Mesenchymal stem cell (in vitro differentiated cells and primary cell): ENCODE measurements around the gene N4BP3.

ENCODE experiments used
- DNase-seq: peaks from one replicate; pipeline ENCODE4 v3.0.0-alpha.2; 2013
- H2AFZ ChIP-seq: one replicate; pipeline ENCODE4 v1.6.1; 2013; ENCODE audit warnings: low read depth, mild to moderate bottlenecking, control low read depth, inconsistent platforms, low read length, moderate library complexity
- H2AK5ac ChIP-seq: 2 replicates; pipeline ENCODE4 v1.6.1; 2013; ENCODE audit warnings: low read length, moderate library complexity, mild to moderate bottlenecking, inconsistent platforms; ENCODE audit not compliant: severe bottlenecking
- H2BK120ac ChIP-seq: one replicate; pipeline ENCODE4 v1.6.1; 2013; ENCODE audit warnings: low read depth, mild to moderate bottlenecking, inconsistent platforms, low read length, moderate library complexity
- H2BK12ac ChIP-seq, 2 experiments: one replicate each; pipeline ENCODE4 v1.6.1; 2013; ENCODE audit warnings: inconsistent platforms in 2 of 2, low read length in 2 of 2, mild to moderate bottlenecking in 2 of 2, moderate library complexity in 2 of 2, control low read depth in 1 of 2
- H2BK15ac ChIP-seq: one replicate; pipeline ENCODE4 v1.6.1; 2013; ENCODE audit warnings: mild to moderate bottlenecking, low read depth, inconsistent platforms; ENCODE audit not compliant: poor library complexity, severe bottlenecking
- H2BK5ac ChIP-seq: 2 replicates; pipeline ENCODE4 v1.6.1; 2013; ENCODE audit warnings: low read depth, mild to moderate bottlenecking, low read length, control low read depth, inconsistent platforms; ENCODE audit not compliant: poor library complexity, severe bottlenecking
- H3K14ac ChIP-seq, 2 experiments: one replicate each; pipeline ENCODE4 v1.6.1; 2013; ENCODE audit warnings: inconsistent platforms in 2 of 2, low read length in 2 of 2, control low read depth in 1 of 2, mild to moderate bottlenecking in 1 of 2, moderate library complexity in 1 of 2
- H3K18ac ChIP-seq, 2 experiments: one replicate each; pipeline ENCODE4 v1.6.1; 2013; ENCODE audit warnings: inconsistent platforms in 2 of 2, low read length in 2 of 2, control low read depth in 1 of 2, low read depth in 1 of 2, mild to moderate bottlenecking in 1 of 2
- H3K23ac ChIP-seq, 2 experiments: one replicate each; pipeline ENCODE4 v1.6.1; 2013; ENCODE audit warnings: inconsistent platforms in 2 of 2, low read length in 2 of 2, mild to moderate bottlenecking in 2 of 2, moderate library complexity in 2 of 2, control low read depth in 1 of 2
- H3K27ac ChIP-seq: 2 replicates; pipeline ENCODE4 v1.5.1; 2013; ENCODE audit warnings: mild to moderate bottlenecking, moderate library complexity, low read length, control low read depth, inconsistent platforms; ENCODE audit not compliant: poor library complexity, severe bottlenecking
- H3K27me3 ChIP-seq, 2 experiments: 2 replicates each; pipeline versions ENCODE4 v1.6.1 to v1.7.0; 2013; ENCODE audit warnings: low read length in 2 of 2, mild to moderate bottlenecking in 2 of 2, moderate library complexity in 2 of 2, control low read depth in 1 of 2, inconsistent platforms in 1 of 2; ENCODE audit not compliant: control insufficient read depth in 1 of 2, insufficient read depth in 1 of 2
- H3K36me3 ChIP-seq, 2 experiments: 2 replicates each; pipeline versions ENCODE4 v1.6.1 to v1.7.0; 2013; ENCODE audit warnings: low read length in 2 of 2, control low read depth in 1 of 2, inconsistent platforms in 1 of 2, low read depth in 1 of 2, mild to moderate bottlenecking in 1 of 2; ENCODE audit not compliant: insufficient read depth in 2 of 2, control insufficient read depth in 1 of 2
- H3K4ac ChIP-seq, 2 experiments: one replicate each; pipeline ENCODE4 v1.6.1; 2013; ENCODE audit warnings: inconsistent platforms in 2 of 2, low read length in 2 of 2, mild to moderate bottlenecking in 2 of 2, moderate library complexity in 2 of 2, control low read depth in 1 of 2, low read depth in 1 of 2
- H3K4me1 ChIP-seq: 2 replicates; pipeline ENCODE4 v1.6.1; 2013; ENCODE audit warnings: low read depth, low read length, control low read depth; ENCODE audit not compliant: control insufficient read depth, insufficient read depth
- H3K4me2 ChIP-seq: 2 replicates; pipeline ENCODE4 v1.6.1; 2013; ENCODE audit warnings: low read length, mild to moderate bottlenecking, inconsistent platforms; ENCODE audit not compliant: poor library complexity, severe bottlenecking
- H3K4me3 ChIP-seq, 2 experiments: 2 replicates each; pipeline versions ENCODE4 v1.5.1 to v1.7.0; 2013; ENCODE audit warnings: low read length in 2 of 2, mild to moderate bottlenecking in 2 of 2, control low read depth in 1 of 2, low read depth in 1 of 2; ENCODE audit not compliant: insufficient read depth in 1 of 2
- H3K79me1 ChIP-seq: replicated peaks from 2 replicates; pipeline ENCODE4 v1.6.1; 2013; ENCODE audit warnings: mild to moderate bottlenecking, control low read depth, low read length, inconsistent platforms; ENCODE audit not compliant: poor library complexity, severe bottlenecking
- H3K9ac ChIP-seq: 2 replicates; pipeline ENCODE4 v1.7.0; 2013; ENCODE audit warnings: mild to moderate bottlenecking, low read length, moderate library complexity
- H3K9me3 ChIP-seq: 2 replicates; pipeline ENCODE4 v1.7.0; 2013; ENCODE audit warnings: mild to moderate bottlenecking, low read length; ENCODE audit not compliant: control insufficient read depth
- H4K8ac ChIP-seq: one replicate; pipeline ENCODE4 v1.6.1; 2013; ENCODE audit warnings: inconsistent platforms, mild to moderate bottlenecking, low read length, moderate library complexity
- H4K91ac ChIP-seq: one replicate; pipeline ENCODE4 v1.6.1; 2013; ENCODE audit warnings: mild to moderate bottlenecking, low read length, inconsistent platforms
- WGBS: methylation state at CpG from one replicate; pipeline ENCODE4 v1.1.7; 2013; ENCODE audit warnings: mixed read lengths; 5-methylcytosine and 5-hydroxymethylcytosine counted together

The N4BP3 gene

GRCh38 chr5:178081571-178082243 lies 31.6 kb upstream of the N4BP3 start:
- Histone ChIP-seq H3K4ac (no peak overlapping the region), H2BK15ac (no peak overlapping the region), H3K27me3 (peaks cover 12 to 65% of the 10 kb centered on the region in 2 experiments), H3K79me1 (no peaks in the 10 kb centered on the region), H3K4me2 (no peak overlapping the region), H2BK12ac (no peak overlapping the region), H4K91ac (no peak overlapping the region), H3K27ac (no peak overlapping the region), H4K8ac (no peak overlapping the region), H3K9me3 (no peaks in the 10 kb centered on the region), H3K4me1 (peaks cover 2% of the 10 kb centered on the region), H2BK120ac (no peak overlapping the region), H2AFZ (no peak overlapping the region), H3K9ac (no peak overlapping the region), H2AK5ac (no peak overlapping the region), H3K23ac (no peak overlapping the region), H3K18ac (no peak overlapping the region), H3K4me3 (no peak overlapping the region), H2BK5ac (no peak overlapping the region), H3K36me3 (no peaks in the 10 kb centered on the region), H3K14ac (no peak overlapping the region)
- no peak for DNase-seq
- 69% methylated on average over 12 of the region's 12 CpGs for WGBS

DNA sequence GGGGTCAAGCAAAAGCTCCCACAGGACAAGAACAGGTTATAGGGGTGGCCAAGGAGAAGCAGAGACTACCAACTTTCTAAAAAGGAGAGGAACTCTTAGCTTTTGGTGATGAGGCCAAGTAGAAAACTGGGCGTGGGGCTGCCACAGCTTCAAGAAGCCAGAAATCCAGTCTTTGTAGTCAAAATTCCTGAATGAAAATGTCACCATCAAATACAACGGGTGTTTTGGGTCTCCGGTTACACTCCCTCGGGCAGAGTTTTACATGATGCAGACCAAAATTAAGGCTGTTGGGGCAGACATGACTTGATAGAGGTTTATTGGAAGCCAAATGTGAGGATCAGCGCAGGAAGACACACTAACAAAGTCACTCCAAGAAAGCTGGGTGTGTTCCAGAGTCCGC lies 29.4 kb upstream of the N4BP3 start:
- DNase-seq, result no peak

GRCh38 chr5:178085316-178085715 lies 28.0 kb upstream of the N4BP3 start:
- Histone ChIP-seq H2BK12ac (no peak overlapping the region), H2AFZ (no peak overlapping the region), H3K27ac (no peak overlapping the region), H3K9me3 (no peaks in the 10 kb centered on the region), H3K4ac (no peak overlapping the region), H3K36me3 (no peaks in the 10 kb centered on the region), H2AK5ac (no peak overlapping the region), H3K23ac (no peak overlapping the region), H3K9ac (no peak overlapping the region), H3K14ac (no peak overlapping the region), H3K4me2 (no peak overlapping the region), H3K4me3 (no peak overlapping the region), H2BK5ac (no peak overlapping the region), H3K18ac (no peak overlapping the region), H3K27me3 (peaks cover 12 to 51% of the 10 kb centered on the region in 2 experiments), H3K4me1 (peaks cover 2% of the 10 kb centered on the region), H3K79me1 (no peaks in the 10 kb centered on the region), H4K91ac (no peak overlapping the region), H2BK15ac (no peak overlapping the region), H4K8ac (no peak overlapping the region), H2BK120ac (no peak overlapping the region)
- DNase-seq, result no peak
- 83% methylated on average over 1 of the region's 6 CpGs for WGBS

More for the DNA sequence above, 29.4 kb upstream of the N4BP3 start:
- H2BK5ac ChIP-seq, result no peak overlapping the region
- H3K23ac ChIP-seq, result no peak overlapping the region
- H3K27ac ChIP-seq, result no peak overlapping the region
- no peak overlapping the region for H2AFZ ChIP-seq
- no peak overlapping the region for H2BK120ac ChIP-seq
- H3K18ac ChIP-seq, result no peak overlapping the region
- H4K8ac ChIP-seq, result no peak overlapping the region
- 87% methylated on average over 6 of the region's 6 CpGs for WGBS
- H4K91ac ChIP-seq, result no peak overlapping the region
- no peak overlapping the region for H3K4ac ChIP-seq
- no peaks in the 10 kb centered on the region for H3K9me3 ChIP-seq
- H3K36me3 ChIP-seq, result no peaks in the 10 kb centered on the region
- H3K79me1 ChIP-seq, result no peaks in the 10 kb centered on the region
- no peak overlapping the region for H3K14ac ChIP-seq
- peaks cover 12 to 57% of the 10 kb centered on the region in 2 experiments for H3K27me3 ChIP-seq
- no peak overlapping the region for H3K4me2 ChIP-seq
- no peak overlapping the region for H3K4me3 ChIP-seq
- H2BK12ac ChIP-seq, result no peak overlapping the region
- H3K9ac ChIP-seq, result no peak overlapping the region
- H2AK5ac ChIP-seq, result no peak overlapping the region
- no peak overlapping the region for H2BK15ac ChIP-seq
- peaks cover 2% of the 10 kb centered on the region for H3K4me1 ChIP-seq

- Histone ChIP-seq H3K23ac (no peak overlapping the region), H2AFZ (no peak overlapping the region), H3K4me2 (no peak overlapping the region), H3K9me3 (peaks cover 5% of the 10 kb centered on the region), H3K4me1 (peaks cover 2% of the 10 kb centered on the region), H3K9ac (no peak overlapping the region), H2BK15ac (no peak overlapping the region), H3K18ac (no peak overlapping the region), H3K79me1 (no peaks in the 10 kb centered on the region), H2AK5ac (no peak overlapping the region), H3K27ac (no peak overlapping the region), H3K4ac (no peak overlapping the region), H2BK12ac (no peak overlapping the region), H2BK5ac (no peak overlapping the region), H3K14ac (no peak overlapping the region), H3K4me3 (no peak overlapping the region), H4K91ac (no peak overlapping the region), H2BK120ac (no peak overlapping the region), H4K8ac (no peak overlapping the region), H3K36me3 (no peaks in the 10 kb centered on the region), H3K27me3 (peaks cover 12 to 41% of the 10 kb centered on the region in 2 experiments)
- WGBS, result 59% methylated on average over 25 of the region's 25 CpGs
- no peak for DNase-seq
Measured at GRCh38 chr5:178086266-178086665, 27.1 kb upstream of the N4BP3 start.
